PC-9 (cell line): ENCODE results near the gene RBMS3. TPM values are rescaled to one million over a fixed set of nuclear protein-coding genes. Genes with fewer than 3 reads are reported as not detected.

Experiments used
- BruUV-seq: library from RNA; stranded (reverse); fragments of 400-500 nt; replicated peaks from 2 replicates; lab custom pipeline; 2021; lab: Mats Ljungman, UMichigan
- CTCF ChIA-PET: fragments of 300-600 bp; sonication (Branson Sonifier 250); formaldehyde crosslinking; loops from one replicate; lab custom pipeline; 2022; ENCODE audit warnings: antibody characterized with exemption; lab: Charles Lee
- POLR2A ChIA-PET: fragments of 300-600 bp; sonication (Branson Sonifier 250); formaldehyde crosslinking; loops from one replicate; lab custom pipeline; 2022; ENCODE audit warnings: antibody characterized with exemption; ENCODE audit not compliant: unreplicated experiment; lab: Charles Lee
- DNase-seq, 2 experiments: peaks; one replicate each; pipeline versions ENCODE4 v3.0.0 to v3.0.0-alpha.2; 2015 to 2022; ENCODE audit warnings: mixed read lengths in 1 of 2
- H2AFZ ChIP-seq: fragments of 200-600 bp; sonication (generic); 2 replicates; pipeline ENCODE4 v1.8.1; 2017; ENCODE audit warnings: antibody characterized with exemption
- H3F3A ChIP-seq: fragments of 200-600 bp; sonication (generic); 2 replicates; pipeline ENCODE4 v1.8.1; 2017; ENCODE audit warnings: antibody characterized with exemption, mild to moderate bottlenecking, low read depth; ENCODE audit not compliant: insufficient read depth
- H3K27ac ChIP-seq: fragments of 200-600 bp; sonication (generic); 2 replicates; pipeline ENCODE4 v1.6.1; 2016; ENCODE audit warnings: mixed run types
- H3K27me3 ChIP-seq: fragments of 200-600 bp; sonication (generic); 2 replicates; pipeline ENCODE4 v1.6.1; 2016; ENCODE audit warnings: low read depth, mixed run types; ENCODE audit not compliant: insufficient read depth
- H3K36me3 ChIP-seq: fragments of 200-600 bp; sonication (generic); 2 replicates; pipeline ENCODE4 v1.6.1; 2016; ENCODE audit warnings: low read depth, mixed run types
- H3K4me1 ChIP-seq: fragments of 200-600 bp; sonication (generic); replicated peaks from 2 replicates; pipeline ENCODE4 v1.6.1; 2016; ENCODE audit warnings: mixed run types; ENCODE audit not compliant: insufficient read depth
- H3K4me2 ChIP-seq: fragments of 200-600 bp; sonication (generic); 2 replicates; pipeline ENCODE4 v1.6.1; 2017; ENCODE audit warnings: mixed run types
- H3K4me3 ChIP-seq: fragments of 200-600 bp; sonication (generic); 2 replicates; pipeline ENCODE4 v1.6.1; 2016; ENCODE audit warnings: mixed run types
- H3K79me2 ChIP-seq: fragments of 200-600 bp; sonication (generic); 2 replicates; pipeline ENCODE4 v1.6.1; 2017; ENCODE audit warnings: low read depth, mixed run types
- H3K9me2 ChIP-seq: fragments of 200-600 bp; sonication (generic); 2 replicates; pipeline ENCODE4 v1.8.1; 2017; ENCODE audit warnings: mild to moderate bottlenecking; ENCODE audit not compliant: insufficient read depth
- H3K9me3 ChIP-seq: fragments of 200-600 bp; sonication (generic); 2 replicates; pipeline ENCODE4 v1.8.1; 2016; ENCODE audit warnings: low read depth; ENCODE audit not compliant: insufficient read depth
- H4K20me1 ChIP-seq: fragments of 200-600 bp; sonication (generic); 2 replicates; pipeline ENCODE4 v1.8.1; 2017; ENCODE audit not compliant: insufficient read depth
- EZH2 ChIP-seq: fragments of 200-600 bp; sonication (generic); IDR thresholded peaks from 2 replicates; pipeline ENCODE4 v1.8.0; 2017; ENCODE audit warnings: antibody characterized with exemption, low read depth
- intact Hi-C: fragments of 100-400 bp; cut with micrococcal nuclease; formaldehyde crosslinking; loops from one replicate; pipeline ENCODE4 v1.10.0; 2022; ENCODE audit not compliant: unreplicated experiment
- total RNA-seq: library from RNA; stranded (reverse); gene quantifications from 2 replicates; pipeline ENCODE4 v1.2.3, GENCODE V29; 2021
- TF ChIP-seq, protein P1 (sequence below): fragments of 200-600 bp; sonication (generic); conservative IDR thresholded peaks from 2 replicates; pipeline ENCODE4 v1.6.1; 2017; ENCODE audit warnings: mixed run types, antibody characterized with exemption, mild to moderate bottlenecking, moderate library complexity

The RBMS3 gene
- total RNA-seq, 1 experiment from 2014 or later = 3.5 TPM

- BruUV-seq = no TSS peak
These were observed 631.9 kb downstream of the RBMS3 start for GRCh38 chr3:29912600-29913288.

GRCh38 chr3:29914861-29915524 lies 634.1 kb downstream of the RBMS3 start:
- DNase-seq = no peak
- Histone ChIP-seq H3K9me3 (no peaks in the 10 kb centered on the region), H3K27ac (no peak overlapping the region), H3K36me3 (no peaks in the 10 kb centered on the region), H3K27me3 (no peaks in the 10 kb centered on the region), H3K4me3 (no peak overlapping the region), H2AFZ (no peak overlapping the region), H4K20me1 (no peaks in the 10 kb centered on the region), H3K79me2 (no peaks in the 10 kb centered on the region), H3K4me2 (no peak overlapping the region), H3K9me2 (no peaks in the 10 kb centered on the region), H3F3A (no peaks in the 10 kb centered on the region), H3K4me1 (no peaks in the 10 kb centered on the region)
- TF ChIP-seq, protein P1, sequence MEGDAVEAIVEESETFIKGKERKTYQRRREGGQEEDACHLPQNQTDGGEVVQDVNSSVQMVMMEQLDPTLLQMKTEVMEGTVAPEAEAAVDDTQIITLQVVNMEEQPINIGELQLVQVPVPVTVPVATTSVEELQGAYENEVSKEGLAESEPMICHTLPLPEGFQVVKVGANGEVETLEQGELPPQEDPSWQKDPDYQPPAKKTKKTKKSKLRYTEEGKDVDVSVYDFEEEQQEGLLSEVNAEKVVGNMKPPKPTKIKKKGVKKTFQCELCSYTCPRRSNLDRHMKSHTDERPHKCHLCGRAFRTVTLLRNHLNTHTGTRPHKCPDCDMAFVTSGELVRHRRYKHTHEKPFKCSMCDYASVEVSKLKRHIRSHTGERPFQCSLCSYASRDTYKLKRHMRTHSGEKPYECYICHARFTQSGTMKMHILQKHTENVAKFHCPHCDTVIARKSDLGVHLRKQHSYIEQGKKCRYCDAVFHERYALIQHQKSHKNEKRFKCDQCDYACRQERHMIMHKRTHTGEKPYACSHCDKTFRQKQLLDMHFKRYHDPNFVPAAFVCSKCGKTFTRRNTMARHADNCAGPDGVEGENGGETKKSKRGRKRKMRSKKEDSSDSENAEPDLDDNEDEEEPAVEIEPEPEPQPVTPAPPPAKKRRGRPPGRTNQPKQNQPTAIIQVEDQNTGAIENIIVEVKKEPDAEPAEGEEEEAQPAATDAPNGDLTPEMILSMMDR = no peak
- no peak for TF ChIP-seq EZH2
- ChIA-PET CTCF (no interaction called here), POLR2A (no interaction called here)
- no TSS peak for BruUV-seq
- intact Hi-C loops = no loop called here

More at GRCh38 chr3:29912600-29913288, 631.9 kb downstream of the RBMS3 start:
- no peak for DNase-seq
- Histone ChIP-seq H3K4me3 (no peak overlapping the region), H3K79me2 (no peaks in the 10 kb centered on the region), H3K27ac (no peak overlapping the region), H3K4me1 (no peaks in the 10 kb centered on the region), H4K20me1 (no peaks in the 10 kb centered on the region), H3K4me2 (no peak overlapping the region), H2AFZ (no peak overlapping the region), H3K9me3 (no peaks in the 10 kb centered on the region), H3K27me3 (no peaks in the 10 kb centered on the region), H3K36me3 (no peaks in the 10 kb centered on the region), H3K9me2 (no peaks in the 10 kb centered on the region), H3F3A (no peaks in the 10 kb centered on the region)
- TF ChIP-seq EZH2 = no peak
- TF ChIP-seq, protein P1 = no peak
- intact Hi-C loops = no loop called here
- CTCF ChIA-PET = no interaction called here
- POLR2A ChIA-PET = no interaction called here

DNA sequence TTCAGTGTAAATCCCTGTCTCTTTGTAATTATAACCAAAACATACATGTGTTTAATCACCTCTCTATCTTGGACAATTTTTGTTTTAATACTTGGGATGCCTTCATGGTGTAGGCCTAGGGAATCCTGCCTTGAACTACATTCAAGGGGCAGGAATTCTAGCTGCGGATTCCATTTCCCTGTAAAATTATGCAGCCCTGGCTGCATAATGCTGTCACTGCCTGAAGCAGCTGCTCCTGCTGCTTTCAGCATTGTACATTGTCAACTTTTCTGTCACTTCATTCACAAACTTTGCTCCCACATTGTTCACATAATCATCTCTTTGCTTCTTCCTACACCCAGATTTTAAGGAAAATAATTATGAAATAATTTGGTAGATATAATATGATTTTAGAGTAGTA lies 638.7 kb downstream of the RBMS3 start:
- Histone ChIP-seq H3F3A (no peaks in the 10 kb centered on the region), H3K79me2 (no peaks in the 10 kb centered on the region), H3K36me3 (no peaks in the 10 kb centered on the region), H3K9me3 (no peaks in the 10 kb centered on the region), H3K9me2 (no peaks in the 10 kb centered on the region), H3K4me2 (no peak overlapping the region), H3K4me3 (no peak overlapping the region), H4K20me1 (no peaks in the 10 kb centered on the region), H3K27me3 (no peaks in the 10 kb centered on the region), H3K27ac (no peak overlapping the region), H3K4me1 (no peaks in the 10 kb centered on the region), H2AFZ (no peak overlapping the region)
- TF ChIP-seq EZH2 = no peak
- TF ChIP-seq, protein P1 = no peak
- intact Hi-C loops = no loop called here
- POLR2A ChIA-PET = no interaction called here
- no TSS peak for BruUV-seq
- CTCF ChIA-PET = no interaction called here
- no peak for DNase-seq
